ENCODE data around the gene IMP4.
A peak's percentile ranks its signal among the peaks of the same experiment; 100 is the strongest.

Gene IMP4

GRCh38 chr2:130372833-130373807 lies 30.4 kb downstream of the IMP4 start:
- Histone ChIP-seq H3K9me3 (ENCODE audit: low read length) (no peaks in the 10 kb centered on the region), H3K4me1 (ENCODE audit: insufficient read depth, low read length) (peaks cover 16% of the 10 kb centered on the region), H3K27me3 (ENCODE audit: control insufficient read depth in 1 of 2, insufficient read depth in 2 of 2, low read length in 2 of 2) (no peaks in the 10 kb centered on the region)

GRCh38 chr2:130373808-130374365 lies 31.2 kb downstream of the IMP4 start:
- Histone ChIP-seq H3K9ac (ENCODE audit: low read length) (no peak overlapping the region), H3K4me3 (ENCODE audit: low read depth in 1 of 2, low read length in 2 of 2) (peak overlapping the region in 1 of 2 donors; percentile 77), H3K4me1 (ENCODE audit: insufficient read depth, low read length) (peaks cover 16% of the 10 kb centered on the region)

More at GRCh38 chr2:130372833-130373807, 30.4 kb downstream of the IMP4 start:
- Histone ChIP-seq H3K27ac (ENCODE audit: low read depth, low read length) (peak overlapping the region; percentile 88), H3K4me3 (ENCODE audit: low read depth in 1 of 2, low read length in 2 of 2) (peak overlapping the region; percentile 77 to 91), H3K9ac (ENCODE audit: low read length) (peak overlapping the region; percentile 66), H3K36me3 (ENCODE audit: insufficient read depth, low read length) (no peaks in the 10 kb centered on the region)

GRCh38 chr2:130374587-130375290 lies 32.0 kb downstream of the IMP4 start:
- H3K9ac ChIP-seq (ENCODE audit: low read length): no peak overlapping the region
- H3K4me1 ChIP-seq (ENCODE audit: insufficient read depth, low read length): peaks cover 16% of the 10 kb centered on the region
- H3K36me3 ChIP-seq (ENCODE audit: insufficient read depth, low read length): no peaks in the 10 kb centered on the region
- H3K27me3 ChIP-seq (ENCODE audit: control insufficient read depth in 1 of 2, insufficient read depth in 2 of 2, low read length in 2 of 2): no peaks in the 10 kb centered on the region
- H3K9me3 ChIP-seq (ENCODE audit: low read length): no peaks in the 10 kb centered on the region
- no peak overlapping the region for H3K4me3 ChIP-seq (ENCODE audit: low read depth in 1 of 2, low read length in 2 of 2)
- no peak overlapping the region for H3K27ac ChIP-seq (ENCODE audit: low read depth, low read length)

More at GRCh38 chr2:130373808-130374365, 31.2 kb downstream of the IMP4 start:
- no peaks in the 10 kb centered on the region for H3K27me3 ChIP-seq (ENCODE audit: control insufficient read depth in 1 of 2, insufficient read depth in 2 of 2, low read length in 2 of 2)
- no peaks in the 10 kb centered on the region for H3K36me3 ChIP-seq (ENCODE audit: insufficient read depth, low read length)
- H3K9me3 ChIP-seq (ENCODE audit: low read length): no peaks in the 10 kb centered on the region
- H3K27ac ChIP-seq (ENCODE audit: low read depth, low read length): no peak overlapping the region

GRCh38 chr2:130375291-130376266 lies 32.9 kb downstream of the IMP4 start:
- H3K9ac ChIP-seq (ENCODE audit: low read length): no peak overlapping the region
- H3K9me3 ChIP-seq (ENCODE audit: low read length): no peaks in the 10 kb centered on the region
- no peak overlapping the region for H3K27ac ChIP-seq (ENCODE audit: low read depth, low read length)
- no peaks in the 10 kb centered on the region for H3K36me3 ChIP-seq (ENCODE audit: insufficient read depth, low read length)
- H3K27me3 ChIP-seq (ENCODE audit: control insufficient read depth in 1 of 2, insufficient read depth in 2 of 2, low read length in 2 of 2): no peaks in the 10 kb centered on the region
- no peak overlapping the region for H3K4me3 ChIP-seq (ENCODE audit: low read depth in 1 of 2, low read length in 2 of 2)
- peaks cover 16% of the 10 kb centered on the region for H3K4me1 ChIP-seq (ENCODE audit: insufficient read depth, low read length)

- Histone ChIP-seq H3K4me1 (ENCODE audit: insufficient read depth, low read length) (peaks cover 9% of the 10 kb centered on the region), H3K36me3 (ENCODE audit: insufficient read depth, low read length) (no peaks in the 10 kb centered on the region), H3K9me3 (ENCODE audit: low read length) (no peaks in the 10 kb centered on the region), H3K27me3 (ENCODE audit: control insufficient read depth in 1 of 2, insufficient read depth in 2 of 2, low read length in 2 of 2) (no peaks in the 10 kb centered on the region), H3K4me3 (ENCODE audit: low read depth in 1 of 2, low read length in 2 of 2) (no peak overlapping the region), H3K27ac (ENCODE audit: low read depth, low read length) (no peak overlapping the region), H3K9ac (ENCODE audit: low read length) (no peak overlapping the region)
Observed at GRCh38 chr2:130376433-130377293, 34.0 kb downstream of the IMP4 start.

GRCh38 chr2:130377491-130377890 lies 34.8 kb downstream of the IMP4 start:
- peaks cover 3% of the 10 kb centered on the region for H3K36me3 ChIP-seq (ENCODE audit: insufficient read depth, low read length)
- no peaks in the 10 kb centered on the region for H3K27me3 ChIP-seq (ENCODE audit: control insufficient read depth in 1 of 2, insufficient read depth in 2 of 2, low read length in 2 of 2)
- H3K9me3 ChIP-seq (ENCODE audit: low read length): no peaks in the 10 kb centered on the region
- peaks cover 9% of the 10 kb centered on the region for H3K4me1 ChIP-seq (ENCODE audit: insufficient read depth, low read length)
- no peak overlapping the region for H3K9ac ChIP-seq (ENCODE audit: low read length)
- no peak overlapping the region for H3K4me3 ChIP-seq (ENCODE audit: low read depth in 1 of 2, low read length in 2 of 2)
- no peak overlapping the region for H3K27ac ChIP-seq (ENCODE audit: low read depth, low read length)

- no peak overlapping the region for H3K9ac ChIP-seq (ENCODE audit: low read length)
- H3K4me3 ChIP-seq (ENCODE audit: low read depth in 1 of 2, low read length in 2 of 2): no peak overlapping the region
- H3K27ac ChIP-seq (ENCODE audit: low read depth, low read length): no peak overlapping the region
- H3K4me1 ChIP-seq (ENCODE audit: insufficient read depth, low read length): peaks cover 3% of the 10 kb centered on the region
- no peaks in the 10 kb centered on the region for H3K9me3 ChIP-seq (ENCODE audit: low read length)
- H3K36me3 ChIP-seq (ENCODE audit: insufficient read depth, low read length): peaks cover 5% of the 10 kb centered on the region
- no peaks in the 10 kb centered on the region for H3K27me3 ChIP-seq (ENCODE audit: control insufficient read depth in 1 of 2, insufficient read depth in 2 of 2, low read length in 2 of 2)
Observed at GRCh38 chr2:130378206-130378897, 35.7 kb downstream of the IMP4 start.

- Histone ChIP-seq H3K4me1 (ENCODE audit: insufficient read depth, low read length) (no peaks in the 10 kb centered on the region), H3K27ac (ENCODE audit: low read depth, low read length) (no peak overlapping the region), H3K36me3 (ENCODE audit: insufficient read depth, low read length) (peaks cover 5% of the 10 kb centered on the region), H3K9ac (ENCODE audit: low read length) (no peak overlapping the region), H3K27me3 (ENCODE audit: control insufficient read depth in 1 of 2, insufficient read depth in 2 of 2, low read length in 2 of 2) (no peaks in the 10 kb centered on the region), H3K9me3 (ENCODE audit: low read length) (no peaks in the 10 kb centered on the region), H3K4me3 (ENCODE audit: low read depth in 1 of 2, low read length in 2 of 2) (no peak overlapping the region)
Observed at GRCh38 chr2:130378898-130379214, 36.2 kb downstream of the IMP4 start.

GRCh38 chr2:130380096-130380934 lies 37.6 kb downstream of the IMP4 start:
- Histone ChIP-seq H3K36me3 (ENCODE audit: insufficient read depth, low read length) (peaks cover 5% of the 10 kb centered on the region), H3K27me3 (ENCODE audit: control insufficient read depth in 1 of 2, insufficient read depth in 2 of 2, low read length in 2 of 2) (no peaks in the 10 kb centered on the region), H3K9ac (ENCODE audit: low read length) (no peak overlapping the region), H3K9me3 (ENCODE audit: low read length) (no peaks in the 10 kb centered on the region), H3K4me1 (ENCODE audit: insufficient read depth, low read length) (no peaks in the 10 kb centered on the region), H3K4me3 (ENCODE audit: low read depth in 1 of 2, low read length in 2 of 2) (no peak overlapping the region), H3K27ac (ENCODE audit: low read depth, low read length) (no peak overlapping the region)

Data from muscle layer of colon (tissue), 2 donors.